ENCODE results near the gene GATA3.

Gene GATA3

GRCh38 chr10:8088504-8088903 is 34.0 kb downstream of the GATA3 start:
- Histone ChIP-seq H3K4me3 (no peak overlapping the region), H3K27ac (no peak overlapping the region)
- no peak for TF ChIP-seq CTCF (IDR thresholded peaks at IDR 0.05)
- DNase-seq (ENCODE audit: low spot score), result no peak

GRCh38 chr10:8092428-8092827 is 37.9 kb downstream of the GATA3 start:
- no peak for DNase-seq (ENCODE audit: low spot score)
- TF ChIP-seq CTCF (IDR thresholded peaks at IDR 0.05), result no peak
- H3K4me3 ChIP-seq, result no peak overlapping the region
- H3K27ac ChIP-seq, result no peak overlapping the region

GRCh38 chr10:8095959-8096358 is 41.5 kb downstream of the GATA3 start:
- TF ChIP-seq CTCF (IDR thresholded peaks at IDR 0.05), result no peak
- H3K27ac ChIP-seq, result no peak overlapping the region
- H3K4me3 ChIP-seq, result no peak overlapping the region
- DNase-seq (ENCODE audit: low spot score), result no peak

GRCh38 chr10:8096931-8097330 is 42.4 kb downstream of the GATA3 start:
- Histone ChIP-seq H3K27ac (no peak overlapping the region), H3K4me3 (no peak overlapping the region)
- no peak for DNase-seq (ENCODE audit: low spot score)
- TF ChIP-seq CTCF (IDR thresholded peaks at IDR 0.05), result no peak

GRCh38 chr10:8100366-8100765 is 45.9 kb downstream of the GATA3 start:
- no peak for DNase-seq (ENCODE audit: low spot score)
- no peak for TF ChIP-seq CTCF (IDR thresholded peaks at IDR 0.05)
- H3K4me3 ChIP-seq, result no peak overlapping the region
- H3K27ac ChIP-seq, result no peak overlapping the region

- no peak overlapping the region for H3K27ac ChIP-seq
- no peak overlapping the region for H3K4me3 ChIP-seq
- no peak for DNase-seq (ENCODE audit: low spot score)
- no peak for TF ChIP-seq CTCF (IDR thresholded peaks at IDR 0.05)
Observed at GRCh38 chr10:8102708-8103401, 48.4 kb downstream of the GATA3 start.

- no peak for DNase-seq (ENCODE audit: low spot score)
- TF ChIP-seq CTCF (IDR thresholded peaks at IDR 0.05), result no peak
- H3K4me3 ChIP-seq, result no peak overlapping the region
- H3K27ac ChIP-seq, result no peak overlapping the region
Observed at GRCh38 chr10:8103543-8103942, 49.1 kb downstream of the GATA3 start.
